ENCODE measurements around the gene PDZD2.
"Not testable (repeated sequence)": the region's sequence is repeated elsewhere in the genome, so short reads cannot be mapped to it uniquely, and the experiment has no call there.

- TF ChIP-seq EP300, POLR2AphosphoS5 (IDR thresholded peaks at IDR 0.05): not testable (repeated sequence)
- TF ChIP-seq, protein P1, sequence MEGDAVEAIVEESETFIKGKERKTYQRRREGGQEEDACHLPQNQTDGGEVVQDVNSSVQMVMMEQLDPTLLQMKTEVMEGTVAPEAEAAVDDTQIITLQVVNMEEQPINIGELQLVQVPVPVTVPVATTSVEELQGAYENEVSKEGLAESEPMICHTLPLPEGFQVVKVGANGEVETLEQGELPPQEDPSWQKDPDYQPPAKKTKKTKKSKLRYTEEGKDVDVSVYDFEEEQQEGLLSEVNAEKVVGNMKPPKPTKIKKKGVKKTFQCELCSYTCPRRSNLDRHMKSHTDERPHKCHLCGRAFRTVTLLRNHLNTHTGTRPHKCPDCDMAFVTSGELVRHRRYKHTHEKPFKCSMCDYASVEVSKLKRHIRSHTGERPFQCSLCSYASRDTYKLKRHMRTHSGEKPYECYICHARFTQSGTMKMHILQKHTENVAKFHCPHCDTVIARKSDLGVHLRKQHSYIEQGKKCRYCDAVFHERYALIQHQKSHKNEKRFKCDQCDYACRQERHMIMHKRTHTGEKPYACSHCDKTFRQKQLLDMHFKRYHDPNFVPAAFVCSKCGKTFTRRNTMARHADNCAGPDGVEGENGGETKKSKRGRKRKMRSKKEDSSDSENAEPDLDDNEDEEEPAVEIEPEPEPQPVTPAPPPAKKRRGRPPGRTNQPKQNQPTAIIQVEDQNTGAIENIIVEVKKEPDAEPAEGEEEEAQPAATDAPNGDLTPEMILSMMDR (IDR thresholded peaks at IDR 0.05) = not testable (repeated sequence)
These were observed 376.3 kb downstream of the PDZD2 start for GRCh38 chr5:32015262-32015661.

Measured in stomach (tissue), 4 donors.